ENCODE measurements around the gene CD46. TPM values are rescaled to one million over a fixed set of nuclear protein-coding genes. Genes with fewer than 3 reads are reported as not detected.

Gene CD46
- 87.4 to 130 TPM (median 109 TPM) in 5 replicates for total RNA-seq (2022; extraction: Qiagen RNA extraction)

DNA sequence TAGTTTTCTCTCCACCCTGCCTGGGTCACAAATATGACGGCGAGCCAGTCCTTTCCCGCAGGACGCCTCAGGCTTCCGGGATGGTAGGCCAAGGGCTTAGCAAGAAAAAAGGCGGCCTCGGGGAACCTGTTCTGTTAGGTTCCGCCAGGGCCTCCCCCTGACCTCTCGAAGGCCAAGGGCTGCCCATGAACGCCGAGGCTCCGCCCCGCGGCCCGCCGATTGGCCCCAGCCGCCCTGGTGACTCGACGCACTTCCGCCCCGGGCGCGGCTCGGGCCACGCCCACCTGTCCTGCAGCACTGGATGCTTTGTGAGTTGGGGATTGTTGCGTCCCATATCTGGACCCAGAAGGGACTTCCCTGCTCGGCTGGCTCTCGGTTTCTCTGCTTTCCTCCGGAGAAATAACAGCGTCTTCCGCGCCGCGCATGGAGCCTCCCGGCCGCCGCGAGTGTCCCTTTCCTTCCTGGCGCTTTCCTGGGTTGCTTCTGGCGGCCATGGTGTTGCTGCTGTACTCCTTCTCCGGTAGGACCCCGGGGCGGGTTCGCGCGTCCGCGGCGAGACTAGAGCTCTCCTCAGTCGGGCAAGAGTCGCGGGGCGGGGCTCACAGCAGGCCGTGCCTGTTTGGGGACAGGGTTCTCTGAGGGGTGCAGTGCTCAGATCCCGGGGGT is at the start of gene CD46:
CD46 (plus strand) TSS at position 265 of the 666 bp plus-strand sequence; CDS start at position 424, 159 bp downstream.

Other genes with a start within 250 kb of the CD46 start
- not detected in 5 replicates for gene CR1L, start 106.9 kb upstream of the CD46 start, total RNA-seq (2022; extraction: Qiagen RNA extraction)
- gene CD34, start 159.1 kb downstream of the CD46 start, total RNA-seq (2022; extraction: Qiagen RNA extraction): 0.03 TPM in 1 of 5 replicates, not detected in the others